ENCODE measurements around the gene FZD8. TPM values are rescaled to one million over a fixed set of nuclear protein-coding genes. Genes with fewer than 3 reads are reported as not detected.
"Not testable (repeated sequence)": the region's sequence is repeated elsewhere in the genome, so short reads cannot be mapped to it uniquely, and the experiment has no call there.

The FZD8 gene, protein sequence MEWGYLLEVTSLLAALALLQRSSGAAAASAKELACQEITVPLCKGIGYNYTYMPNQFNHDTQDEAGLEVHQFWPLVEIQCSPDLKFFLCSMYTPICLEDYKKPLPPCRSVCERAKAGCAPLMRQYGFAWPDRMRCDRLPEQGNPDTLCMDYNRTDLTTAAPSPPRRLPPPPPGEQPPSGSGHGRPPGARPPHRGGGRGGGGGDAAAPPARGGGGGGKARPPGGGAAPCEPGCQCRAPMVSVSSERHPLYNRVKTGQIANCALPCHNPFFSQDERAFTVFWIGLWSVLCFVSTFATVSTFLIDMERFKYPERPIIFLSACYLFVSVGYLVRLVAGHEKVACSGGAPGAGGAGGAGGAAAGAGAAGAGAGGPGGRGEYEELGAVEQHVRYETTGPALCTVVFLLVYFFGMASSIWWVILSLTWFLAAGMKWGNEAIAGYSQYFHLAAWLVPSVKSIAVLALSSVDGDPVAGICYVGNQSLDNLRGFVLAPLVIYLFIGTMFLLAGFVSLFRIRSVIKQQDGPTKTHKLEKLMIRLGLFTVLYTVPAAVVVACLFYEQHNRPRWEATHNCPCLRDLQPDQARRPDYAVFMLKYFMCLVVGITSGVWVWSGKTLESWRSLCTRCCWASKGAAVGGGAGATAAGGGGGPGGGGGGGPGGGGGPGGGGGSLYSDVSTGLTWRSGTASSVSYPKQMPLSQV
- 13.3 TPM for total RNA-seq
- long read RNA-seq, full-length matches to known transcripts, result 2 of 2 reads
- long read RNA-seq, partial matches to known transcripts, result 0 of 2 reads
- long read RNA-seq, other reads (novel, unspliced or antisense), result 0 of 2 reads

DNA sequence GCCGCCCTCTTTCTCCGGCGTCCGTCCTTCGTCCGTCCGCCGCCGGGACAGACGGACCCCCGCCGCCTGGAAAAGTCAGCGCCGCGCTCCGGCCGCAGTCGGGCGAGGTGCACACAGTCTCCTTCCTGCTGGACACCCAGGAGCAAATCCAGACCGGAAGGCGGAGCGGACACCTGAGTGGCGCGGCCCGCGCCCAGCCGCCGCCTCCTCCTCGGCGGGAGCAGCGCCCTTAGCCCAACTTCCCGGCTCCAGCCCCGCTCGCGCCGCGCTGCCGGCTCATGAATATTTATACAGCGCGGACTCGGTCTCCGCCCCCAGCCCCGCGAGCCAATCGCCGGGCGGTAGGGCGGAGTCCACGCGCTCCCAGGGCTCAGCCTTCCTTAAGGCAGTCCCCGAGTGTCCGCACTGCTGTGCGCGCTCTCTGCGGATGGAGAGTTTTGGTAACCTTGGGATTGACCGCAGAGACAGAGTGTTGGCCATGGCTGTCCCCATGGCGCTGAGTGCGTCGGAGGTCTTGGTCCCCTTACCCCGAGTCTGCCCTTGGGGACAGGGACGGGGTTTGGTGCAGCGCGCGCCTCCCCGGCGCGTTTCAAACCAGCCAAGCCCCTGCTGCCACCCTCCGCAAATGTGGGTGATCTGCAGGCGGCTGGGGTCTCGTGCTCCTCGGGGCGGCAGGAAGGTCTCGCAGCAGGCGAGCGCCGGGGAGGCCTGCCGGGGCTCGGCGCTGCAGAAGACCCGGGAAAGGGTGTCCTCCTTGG, at the start of gene FZD8:
Gene FZD8 (minus strand): TSS at position 262 of the 758 bp plus-strand sequence. CDS start 867 bp downstream, outside the sequence.
- TF ChIP-seq CTCF (IDR thresholded peaks at IDR 0.05), result peak; percentile 23
- Histone ChIP-seq H3K4me3 (peak within 1 kb of the TSS; percentile 76), H3K27me3 (ENCODE audit: low read depth) (peaks cover 15% of the 10 kb centered on the region), H3K9me3 (no peaks in the 10 kb centered on the region), H3K36me3 (no peaks in the 10 kb centered on the region), H3K27ac (peak within 1 kb of the TSS; percentile 88), H3K4me1 (peaks cover 34% of the 10 kb centered on the region)
- DNase-seq (peak; percentile 93), ATAC-seq (peak; percentile 95 to 96)
- intact Hi-C loops (cut with DNase I), result no loop called here

- intact Hi-C loops (cut with DNase I), result no loop called here
These were observed 49.6 kb upstream of the FZD8 start for GRCh38 chr10:35691522-35692236.

GRCh38 chr10:35690534-35690933, 48.4 kb upstream of the FZD8 start:
- H3K9me3 ChIP-seq, result no peaks in the 10 kb centered on the region
- ATAC-seq (no peak), DNase-seq (no peak)
- no peak overlapping the region for H3K4me3 ChIP-seq
- H3K27ac ChIP-seq, result no peak overlapping the region
- peaks cover 6% of the 10 kb centered on the region for H3K4me1 ChIP-seq
- intact Hi-C loops (cut with DNase I), result no loop called here
- H3K36me3 ChIP-seq, result no peaks in the 10 kb centered on the region
- no peaks in the 10 kb centered on the region for H3K27me3 ChIP-seq (ENCODE audit: low read depth)
- no peak for TF ChIP-seq CTCF (IDR thresholded peaks at IDR 0.05)

More at GRCh38 chr10:35691522-35692236, 49.6 kb upstream of the FZD8 start:
- Histone ChIP-seq H3K36me3 (no peaks in the 10 kb centered on the region), H3K4me1 (no peaks in the 10 kb centered on the region), H3K27me3 (ENCODE audit: low read depth) (no peaks in the 10 kb centered on the region), H3K9me3 (no peaks in the 10 kb centered on the region), H3K4me3 (no peak overlapping the region), H3K27ac (no peak overlapping the region)
- ATAC-seq (no peak), DNase-seq (no peak)
- no peak for TF ChIP-seq CTCF (IDR thresholded peaks at IDR 0.05)

DNA sequence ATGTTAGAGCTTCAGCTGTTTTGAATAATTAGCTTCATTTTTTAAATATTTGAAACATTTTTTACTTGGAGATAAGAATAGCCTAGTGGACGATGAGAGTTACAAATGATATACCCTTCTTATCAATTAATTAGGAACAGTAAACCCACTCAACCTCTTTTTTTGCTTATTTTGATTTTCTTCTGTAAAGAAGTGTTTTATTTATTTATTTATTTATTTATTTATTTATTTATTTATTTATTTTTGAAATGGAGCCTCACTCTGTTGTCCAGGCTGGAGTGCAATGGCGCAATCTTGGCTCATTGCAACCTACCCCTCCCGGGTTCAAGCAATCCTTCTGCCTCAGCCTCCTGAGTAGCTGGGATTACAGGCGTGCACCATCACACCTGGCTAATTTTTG, 43.8 kb upstream of the FZD8 start:
- H3K9me3 ChIP-seq; H3K27me3 ChIP-seq (ENCODE audit: low read depth); DNase-seq; H3K4me3 ChIP-seq; ATAC-seq; H3K4me1 ChIP-seq; H3K27ac ChIP-seq; intact Hi-C loops (cut with DNase I); H3K36me3 ChIP-seq: not testable (repeated sequence)

DNA sequence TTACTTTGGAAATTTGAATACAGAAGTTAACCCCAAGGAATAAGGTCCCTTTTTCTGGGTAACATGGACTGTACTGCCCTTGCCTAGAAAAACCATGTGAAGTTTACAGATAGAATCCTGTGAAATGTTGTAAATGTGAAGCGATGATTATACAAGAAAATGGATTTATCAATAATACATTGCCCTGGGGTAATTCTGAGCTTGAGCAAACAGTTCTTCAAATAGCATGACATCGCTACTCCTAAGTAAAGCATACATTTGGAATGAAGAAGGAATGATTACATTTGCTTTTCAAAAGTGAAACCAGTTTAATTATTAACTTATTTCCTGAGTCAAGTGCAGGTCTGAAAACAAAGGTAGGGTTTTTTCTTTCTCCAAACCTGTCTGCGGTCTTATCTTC, 43.3 kb upstream of the FZD8 start:
- intact Hi-C loops (cut with DNase I), result no loop called here
- Histone ChIP-seq H3K27ac (no peak overlapping the region), H3K9me3 (no peaks in the 10 kb centered on the region), H3K27me3 (ENCODE audit: low read depth) (no peaks in the 10 kb centered on the region), H3K4me1 (peaks cover 6% of the 10 kb centered on the region), H3K4me3 (peak overlapping the region; percentile 9), H3K36me3 (no peaks in the 10 kb centered on the region)
- no peak for DNase-seq
- no peak for TF ChIP-seq CTCF (IDR thresholded peaks at IDR 0.05)
- peak in 1 of 2 donors; percentile 75 for ATAC-seq
